Neural progenitor cell (in vitro differentiated cells): ENCODE measurements around the gene PEX6.

Experiments used
- CTCF ChIP-seq: fragments of 200-600 bp; sonication (generic); IDR thresholded peaks from 2 replicates; pipeline ENCODE4 v1.5.1; 2017; ENCODE audit warnings: antibody characterized with exemption, mild to moderate bottlenecking
- EZH2 ChIP-seq: fragments of 200-600 bp; sonication (generic); IDR thresholded peaks from 2 replicates; pipeline ENCODE4 v1.6.1; 2017; ENCODE audit warnings: antibody characterized with exemption, mild to moderate bottlenecking, moderate library complexity

DNA sequence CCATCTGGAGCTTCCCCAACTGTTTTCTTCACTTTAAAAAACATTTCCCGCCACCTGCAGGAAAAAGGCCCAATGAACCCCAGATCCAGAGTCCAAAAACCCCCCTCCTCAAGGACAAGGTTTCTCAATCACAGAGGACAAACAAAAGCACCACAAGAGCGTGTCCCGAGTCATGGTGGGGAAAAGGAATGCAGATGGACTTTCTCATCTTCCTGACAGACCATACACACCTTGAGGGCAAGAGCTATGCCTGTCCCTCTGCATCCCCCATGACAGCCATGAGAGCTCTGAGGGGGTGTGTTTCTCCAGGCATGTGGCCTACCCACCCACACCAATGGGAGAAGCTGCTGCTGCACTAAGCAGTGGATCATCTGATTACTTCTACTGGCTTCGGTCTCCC is 9.0 kb downstream of the PEX6 start:
- no peak for TF ChIP-seq EZH2
- no peak for TF ChIP-seq CTCF
